ENCODE measurements around the gene OR52D1.

OR52D1 gene

GRCh38 chr11:5508605-5509004 lies 20.1 kb downstream of the OR52D1 start:
- no peaks in the 10 kb centered on the region for H3K4me1 ChIP-seq (ENCODE audit: insufficient read depth, low read length, severe bottlenecking)
- H3K27me3 ChIP-seq (ENCODE audit: insufficient read depth, low read length): no peaks in the 10 kb centered on the region; the same call in 1 of the 2 replicates
- no peaks in the 10 kb centered on the region for H4K20me1 ChIP-seq (ENCODE audit: insufficient read depth, low read length)
- no peaks in the 10 kb centered on the region for H3K36me3 ChIP-seq (ENCODE audit: insufficient read depth, low read length)
- H3K4me2 ChIP-seq (ENCODE audit: low read length): no peak overlapping the region
- no peaks in the 10 kb centered on the region for H3K9me2 ChIP-seq (ENCODE audit: low read depth, low read length)
- no peak overlapping the region for H2AFZ ChIP-seq (ENCODE audit: low read length)
- H3K9ac ChIP-seq (ENCODE audit: low read length): no peak overlapping the region
- H3K79me2 ChIP-seq (ENCODE audit: insufficient read depth, low read length): no peaks in the 10 kb centered on the region
- H3F3A ChIP-seq (ENCODE audit: insufficient read depth, low read length): no peaks in the 10 kb centered on the region
- H3K27ac ChIP-seq (ENCODE audit: low read depth, low read length, poor library complexity, severe bottlenecking): no peak overlapping the region
- H3K9me3 ChIP-seq (ENCODE audit: low read length): no peaks in the 10 kb centered on the region
- H3K4me3 ChIP-seq (ENCODE audit: low read depth, low read length, poor library complexity, severe bottlenecking): no peak overlapping the region
- TF ChIP-seq EZH2 (IDR thresholded peaks at IDR 0.05; ENCODE audit: borderline replicate concordance, low read length): no peak
- TF ChIP-seq, protein P1, sequence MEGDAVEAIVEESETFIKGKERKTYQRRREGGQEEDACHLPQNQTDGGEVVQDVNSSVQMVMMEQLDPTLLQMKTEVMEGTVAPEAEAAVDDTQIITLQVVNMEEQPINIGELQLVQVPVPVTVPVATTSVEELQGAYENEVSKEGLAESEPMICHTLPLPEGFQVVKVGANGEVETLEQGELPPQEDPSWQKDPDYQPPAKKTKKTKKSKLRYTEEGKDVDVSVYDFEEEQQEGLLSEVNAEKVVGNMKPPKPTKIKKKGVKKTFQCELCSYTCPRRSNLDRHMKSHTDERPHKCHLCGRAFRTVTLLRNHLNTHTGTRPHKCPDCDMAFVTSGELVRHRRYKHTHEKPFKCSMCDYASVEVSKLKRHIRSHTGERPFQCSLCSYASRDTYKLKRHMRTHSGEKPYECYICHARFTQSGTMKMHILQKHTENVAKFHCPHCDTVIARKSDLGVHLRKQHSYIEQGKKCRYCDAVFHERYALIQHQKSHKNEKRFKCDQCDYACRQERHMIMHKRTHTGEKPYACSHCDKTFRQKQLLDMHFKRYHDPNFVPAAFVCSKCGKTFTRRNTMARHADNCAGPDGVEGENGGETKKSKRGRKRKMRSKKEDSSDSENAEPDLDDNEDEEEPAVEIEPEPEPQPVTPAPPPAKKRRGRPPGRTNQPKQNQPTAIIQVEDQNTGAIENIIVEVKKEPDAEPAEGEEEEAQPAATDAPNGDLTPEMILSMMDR (IDR thresholded peaks at IDR 0.05; ENCODE audit: low read length): no peak

- no peaks in the 10 kb centered on the region for H3K9me2 ChIP-seq (ENCODE audit: low read depth, low read length)
- H3K36me3 ChIP-seq (ENCODE audit: insufficient read depth, low read length): no peaks in the 10 kb centered on the region
- H3K9ac ChIP-seq (ENCODE audit: low read length): no peak within 1 kb of the TSS
- no peaks in the 10 kb centered on the region for H4K20me1 ChIP-seq (ENCODE audit: insufficient read depth, low read length)
- no peak for TF ChIP-seq EZH2 (IDR thresholded peaks at IDR 0.05; ENCODE audit: borderline replicate concordance, low read length)
- TF ChIP-seq, protein P1 (IDR thresholded peaks at IDR 0.05; ENCODE audit: low read length): no peak
- no peaks in the 10 kb centered on the region for H3K9me3 ChIP-seq (ENCODE audit: low read length)
- no peaks in the 10 kb centered on the region for H3K79me2 ChIP-seq (ENCODE audit: insufficient read depth, low read length)
- no peak within 1 kb of the TSS for H3K4me2 ChIP-seq (ENCODE audit: low read length)
- H3K4me3 ChIP-seq (ENCODE audit: low read depth, low read length, poor library complexity, severe bottlenecking): no peak within 1 kb of the TSS
- no peak within 1 kb of the TSS for H2AFZ ChIP-seq (ENCODE audit: low read length)
- no peaks in the 10 kb centered on the region for H3K4me1 ChIP-seq (ENCODE audit: insufficient read depth, low read length, severe bottlenecking)
- H3K27ac ChIP-seq (ENCODE audit: low read depth, low read length, poor library complexity, severe bottlenecking): no peak within 1 kb of the TSS
- no peaks in the 10 kb centered on the region for H3F3A ChIP-seq (ENCODE audit: insufficient read depth, low read length)
- no peaks in the 10 kb centered on the region; the same call in 1 of the 2 replicates for H3K27me3 ChIP-seq (ENCODE audit: insufficient read depth, low read length)
These were observed 21.3 kb downstream of the OR52D1 start, which contains the start of gene UBQLN3 for GRCh38 chr11:5509803-5510202. Gene UBQLN3 (minus strand): TSS chr11:5509957. CDS start chr11:5509558, 399 bp downstream.

DNA sequence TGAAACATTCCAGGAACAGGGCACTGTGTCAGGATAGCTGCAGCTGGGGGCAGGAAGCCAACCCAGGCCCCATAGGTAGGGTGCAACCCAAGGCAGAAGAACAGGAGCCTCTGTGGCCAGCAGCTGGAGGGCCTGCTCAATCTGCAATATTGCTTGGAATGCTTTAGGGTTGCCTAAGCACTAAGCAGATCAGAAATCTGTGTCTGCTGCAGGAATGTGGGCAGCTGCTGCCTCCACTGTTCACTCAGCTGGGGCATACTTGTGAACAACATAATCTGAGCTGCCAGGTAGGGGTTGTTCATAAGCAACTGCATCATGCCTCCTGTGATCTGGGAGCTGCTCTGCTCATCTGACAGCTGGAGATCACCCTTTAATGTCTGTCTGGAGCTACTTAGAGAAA lies 26.4 kb downstream of the OR52D1 start:
- TF ChIP-seq, protein P1 (IDR thresholded peaks at IDR 0.05; ENCODE audit: low read length): no peak
- TF ChIP-seq EZH2 (IDR thresholded peaks at IDR 0.05; ENCODE audit: borderline replicate concordance, low read length): no peak
- no peaks in the 10 kb centered on the region for H3K4me1 ChIP-seq (ENCODE audit: insufficient read depth, low read length, severe bottlenecking)

More for the DNA sequence above, 26.4 kb downstream of the OR52D1 start:
- Histone ChIP-seq H3K79me2 (ENCODE audit: insufficient read depth, low read length) (no peaks in the 10 kb centered on the region), H3K9me3 (ENCODE audit: low read length) (no peaks in the 10 kb centered on the region), H3K36me3 (ENCODE audit: insufficient read depth, low read length) (no peaks in the 10 kb centered on the region), H4K20me1 (ENCODE audit: insufficient read depth, low read length) (no peaks in the 10 kb centered on the region), H2AFZ (ENCODE audit: low read length) (no peak overlapping the region), H3K9ac (ENCODE audit: low read length) (no peak overlapping the region), H3K27ac (ENCODE audit: low read depth, low read length, poor library complexity, severe bottlenecking) (no peak overlapping the region), H3K9me2 (ENCODE audit: low read depth, low read length) (no peaks in the 10 kb centered on the region), H3F3A (ENCODE audit: insufficient read depth, low read length) (no peaks in the 10 kb centered on the region), H3K4me3 (ENCODE audit: low read depth, low read length, poor library complexity, severe bottlenecking) (no peak overlapping the region), H3K27me3 (ENCODE audit: insufficient read depth, low read length) (no peaks in the 10 kb centered on the region; the same call in 1 of the 2 replicates), H3K4me2 (ENCODE audit: low read length) (no peak overlapping the region)

All from OCI-LY1 (cell line).